ENCODE results near the gene LUC7L.

The LUC7L gene

DNA sequence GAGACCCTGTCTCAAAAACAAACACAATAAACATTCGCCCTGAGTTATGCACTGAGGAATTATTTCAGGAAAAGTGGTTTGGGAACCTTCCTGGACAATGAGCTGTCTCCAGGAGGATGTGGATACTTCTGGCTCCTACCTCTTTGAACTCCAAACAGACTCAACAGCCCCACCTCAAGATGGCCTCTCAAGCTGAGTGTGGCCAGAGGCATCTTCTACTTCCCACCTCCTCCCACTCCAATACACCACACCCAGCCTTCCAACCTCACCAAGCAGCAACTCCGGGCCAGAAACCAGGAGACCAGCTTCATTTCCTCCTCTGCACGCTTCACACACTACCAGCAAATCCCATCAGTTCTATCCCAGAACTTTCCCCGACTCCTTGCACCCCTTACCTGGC is 37.4 kb downstream of the LUC7L start:
- Histone ChIP-seq H2BK5ac (ENCODE audit: low read depth, low read length, poor library complexity, severe bottlenecking) (no peak overlapping the region), H4K8ac (ENCODE audit: low read length) (no peak overlapping the region), H3K9me3 (ENCODE audit: control insufficient read depth, low read length) (no peaks in the 10 kb centered on the region), H2BK15ac (ENCODE audit: low read depth, poor library complexity, severe bottlenecking) (no peak overlapping the region), H3K4me3 (ENCODE audit: insufficient read depth in 1 of 2, low read depth in 1 of 2, low read length in 2 of 2) (no peak overlapping the region), H2AFZ (ENCODE audit: low read depth, low read length) (no peak overlapping the region), H3K79me1 (replicated peaks; ENCODE audit: low read length, poor library complexity, severe bottlenecking) (peaks cover 42% of the 10 kb centered on the region), H3K14ac (ENCODE audit: low read length in 2 of 2) (no peak overlapping the region), H3K4me1 (ENCODE audit: control insufficient read depth, insufficient read depth, low read depth, low read length) (no peaks in the 10 kb centered on the region), H3K27ac (ENCODE audit: low read length, poor library complexity, severe bottlenecking) (no peak overlapping the region), H3K4ac (ENCODE audit: low read depth in 1 of 2, low read length in 2 of 2) (no peak overlapping the region), H2AK5ac (ENCODE audit: low read length, severe bottlenecking) (no peak overlapping the region), H2BK12ac (ENCODE audit: low read length in 2 of 2) (no peak overlapping the region), H3K27me3 (ENCODE audit: control insufficient read depth in 1 of 2, insufficient read depth in 1 of 2, low read length in 2 of 2) (no peaks in the 10 kb centered on the region), H4K91ac (ENCODE audit: low read length) (no peak overlapping the region), H3K23ac (ENCODE audit: low read length in 2 of 2) (no peak overlapping the region), H2BK120ac (ENCODE audit: low read depth, low read length) (no peak overlapping the region), H3K9ac (ENCODE audit: low read length) (no peak overlapping the region), H3K36me3 (ENCODE audit: control insufficient read depth in 1 of 2, insufficient read depth in 2 of 2, low read depth in 1 of 2, low read length in 2 of 2) (peaks cover 90 to 91% of the 10 kb centered on the region in 2 experiments), H3K18ac (ENCODE audit: low read depth in 1 of 2, low read length in 2 of 2) (no peak overlapping the region), H3K4me2 (ENCODE audit: low read length, poor library complexity, severe bottlenecking) (no peak overlapping the region)
- no peak for DNase-seq
- WGBS = 97% methylated on average over 3 of the region's 4 CpGs

DNA sequence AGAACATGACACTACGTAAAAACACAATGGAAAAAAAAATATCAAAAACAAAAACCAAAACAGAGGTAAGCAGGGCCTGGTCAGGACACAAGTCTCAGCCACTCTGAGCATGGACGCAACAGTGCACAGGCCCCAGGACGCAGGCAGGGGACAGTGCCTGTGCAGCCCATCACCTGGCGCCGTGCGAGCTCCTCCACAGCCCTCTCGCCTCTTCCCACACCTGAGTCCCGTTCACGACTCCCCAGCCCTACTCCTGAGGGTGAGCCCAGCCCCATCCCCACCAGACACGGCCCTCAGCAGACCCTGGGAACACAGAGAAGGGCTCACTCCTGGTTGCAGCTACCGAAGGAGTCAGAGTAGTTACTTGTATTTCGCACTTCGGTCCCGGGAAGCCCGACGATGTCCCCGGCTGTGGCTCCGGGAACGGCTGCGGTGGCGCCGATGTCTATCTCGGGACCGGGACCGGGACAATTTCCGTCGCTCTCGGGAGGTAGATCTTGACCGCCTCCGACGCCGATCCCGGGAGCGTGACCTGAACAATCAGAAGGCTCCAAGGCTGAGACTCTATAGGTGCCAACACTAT is 39.6 kb downstream of the LUC7L start:
- no peak overlapping the region for H2BK12ac ChIP-seq (ENCODE audit: low read length in 2 of 2)
- H3K4ac ChIP-seq (ENCODE audit: low read depth in 1 of 2, low read length in 2 of 2) = no peak overlapping the region
- DNase-seq = no peak
- H3K36me3 ChIP-seq (ENCODE audit: control insufficient read depth in 1 of 2, insufficient read depth in 2 of 2, low read depth in 1 of 2, low read length in 2 of 2) = peaks cover 77 to 85% of the 10 kb centered on the region in 2 experiments
- H3K79me1 ChIP-seq (replicated peaks; ENCODE audit: low read length, poor library complexity, severe bottlenecking) = peaks cover 34% of the 10 kb centered on the region
- no peak overlapping the region for H3K23ac ChIP-seq (ENCODE audit: low read length in 2 of 2)
- H3K4me1 ChIP-seq (ENCODE audit: control insufficient read depth, insufficient read depth, low read depth, low read length) = no peaks in the 10 kb centered on the region
- H3K14ac ChIP-seq (ENCODE audit: low read length in 2 of 2) = no peak overlapping the region
- H3K18ac ChIP-seq (ENCODE audit: low read depth in 1 of 2, low read length in 2 of 2) = no peak overlapping the region
- no peak overlapping the region for H3K4me3 ChIP-seq (ENCODE audit: insufficient read depth in 1 of 2, low read depth in 1 of 2, low read length in 2 of 2)
- no peak overlapping the region for H2AFZ ChIP-seq (ENCODE audit: low read depth, low read length)
- H3K9ac ChIP-seq (ENCODE audit: low read length) = no peak overlapping the region
- H2BK5ac ChIP-seq (ENCODE audit: low read depth, low read length, poor library complexity, severe bottlenecking) = no peak overlapping the region
- H3K27me3 ChIP-seq (ENCODE audit: control insufficient read depth in 1 of 2, insufficient read depth in 1 of 2, low read length in 2 of 2) = no peaks in the 10 kb centered on the region
- no peak overlapping the region for H4K8ac ChIP-seq (ENCODE audit: low read length)
- H2BK15ac ChIP-seq (ENCODE audit: low read depth, poor library complexity, severe bottlenecking) = no peak overlapping the region
- H4K91ac ChIP-seq (ENCODE audit: low read length) = no peak overlapping the region
- H2AK5ac ChIP-seq (ENCODE audit: low read length, severe bottlenecking) = no peak overlapping the region
- no peak overlapping the region for H3K27ac ChIP-seq (ENCODE audit: low read length, poor library complexity, severe bottlenecking)
- no peak overlapping the region for H2BK120ac ChIP-seq (ENCODE audit: low read depth, low read length)
- H3K9me3 ChIP-seq (ENCODE audit: control insufficient read depth, low read length) = no peaks in the 10 kb centered on the region
- 98% methylated on average over 34 of the region's 34 CpGs for WGBS
- no peak overlapping the region for H3K4me2 ChIP-seq (ENCODE audit: low read length, poor library complexity, severe bottlenecking)

DNA sequence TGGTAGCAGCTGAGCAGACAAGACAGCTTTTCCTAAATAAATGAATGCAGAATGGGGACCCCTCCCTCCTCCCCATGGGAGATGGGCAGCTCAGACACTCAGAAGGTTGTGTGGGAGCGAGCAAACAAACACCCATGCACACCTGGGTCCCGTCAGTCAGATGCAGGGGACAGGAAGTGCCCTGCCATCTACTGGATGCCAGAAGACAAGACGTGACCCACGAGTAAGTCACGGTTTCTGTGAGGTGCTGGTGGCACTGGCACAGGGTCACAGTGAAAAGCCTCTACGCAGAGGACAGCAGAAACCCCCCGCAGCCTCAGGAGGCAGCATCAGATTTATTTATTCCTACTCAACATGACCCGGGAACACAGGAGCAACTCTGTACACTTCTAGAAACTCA is 40.6 kb downstream of the LUC7L start:
- H4K91ac ChIP-seq (ENCODE audit: low read length) = no peak overlapping the region
- H3K4me1 ChIP-seq (ENCODE audit: control insufficient read depth, insufficient read depth, low read depth, low read length) = no peaks in the 10 kb centered on the region
- no peaks in the 10 kb centered on the region for H3K9me3 ChIP-seq (ENCODE audit: control insufficient read depth, low read length)
- H3K4me3 ChIP-seq (ENCODE audit: insufficient read depth in 1 of 2, low read depth in 1 of 2, low read length in 2 of 2) = no peak overlapping the region
- WGBS = 93% methylated on average over 6 of the region's 8 CpGs
- H2BK5ac ChIP-seq (ENCODE audit: low read depth, low read length, poor library complexity, severe bottlenecking) = no peak overlapping the region
- no peaks in the 10 kb centered on the region for H3K27me3 ChIP-seq (ENCODE audit: control insufficient read depth in 1 of 2, insufficient read depth in 1 of 2, low read length in 2 of 2)
- H2AK5ac ChIP-seq (ENCODE audit: low read length, severe bottlenecking) = no peak overlapping the region
- no peak overlapping the region for H2BK15ac ChIP-seq (ENCODE audit: low read depth, poor library complexity, severe bottlenecking)
- peaks cover 28% of the 10 kb centered on the region for H3K79me1 ChIP-seq (replicated peaks; ENCODE audit: low read length, poor library complexity, severe bottlenecking)
- peaks cover 73 to 84% of the 10 kb centered on the region in 2 experiments for H3K36me3 ChIP-seq (ENCODE audit: control insufficient read depth in 1 of 2, insufficient read depth in 2 of 2, low read depth in 1 of 2, low read length in 2 of 2)
- no peak overlapping the region for H4K8ac ChIP-seq (ENCODE audit: low read length)
- H3K9ac ChIP-seq (ENCODE audit: low read length) = no peak overlapping the region
- H3K18ac ChIP-seq (ENCODE audit: low read depth in 1 of 2, low read length in 2 of 2) = no peak overlapping the region
- no peak for DNase-seq
- no peak overlapping the region for H3K4ac ChIP-seq (ENCODE audit: low read depth in 1 of 2, low read length in 2 of 2)
- H3K14ac ChIP-seq (ENCODE audit: low read length in 2 of 2) = no peak overlapping the region
- no peak overlapping the region for H2BK12ac ChIP-seq (ENCODE audit: low read length in 2 of 2)
- no peak overlapping the region for H2BK120ac ChIP-seq (ENCODE audit: low read depth, low read length)
- no peak overlapping the region for H3K27ac ChIP-seq (ENCODE audit: low read length, poor library complexity, severe bottlenecking)
- H2AFZ ChIP-seq (ENCODE audit: low read depth, low read length) = no peak overlapping the region
- H3K4me2 ChIP-seq (ENCODE audit: low read length, poor library complexity, severe bottlenecking) = no peak overlapping the region
- no peak overlapping the region for H3K23ac ChIP-seq (ENCODE audit: low read length in 2 of 2)

DNA sequence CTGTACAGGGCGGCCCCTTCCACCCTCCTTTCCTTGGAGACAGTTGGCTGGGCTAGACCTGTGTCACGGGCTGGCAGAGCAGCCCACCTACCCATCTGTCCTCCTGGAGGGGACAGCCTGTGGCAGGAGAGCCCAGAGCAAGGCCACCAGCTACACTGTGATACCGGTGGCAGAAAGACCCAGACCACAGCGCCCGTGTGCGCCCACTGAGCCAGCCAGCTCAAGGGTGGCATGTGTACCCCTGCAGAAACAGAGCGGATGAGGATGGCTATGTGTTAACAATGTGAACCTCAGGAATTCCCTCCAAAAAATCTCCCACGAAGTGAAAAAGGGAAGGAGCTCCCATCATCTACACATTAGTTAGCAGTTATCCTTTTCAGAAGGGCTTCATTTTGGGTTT is 41.9 kb downstream of the LUC7L start:
- Histone ChIP-seq H3K9ac (ENCODE audit: low read length) (no peak overlapping the region), H2BK120ac (ENCODE audit: low read depth, low read length) (no peak overlapping the region), H2AK5ac (ENCODE audit: low read length, severe bottlenecking) (no peak overlapping the region), H3K14ac (ENCODE audit: low read length in 2 of 2) (no peak overlapping the region), H2BK12ac (ENCODE audit: low read length in 2 of 2) (no peak overlapping the region), H3K4ac (ENCODE audit: low read depth in 1 of 2, low read length in 2 of 2) (no peak overlapping the region), H3K27ac (ENCODE audit: low read length, poor library complexity, severe bottlenecking) (no peak overlapping the region), H3K27me3 (ENCODE audit: control insufficient read depth in 1 of 2, insufficient read depth in 1 of 2, low read length in 2 of 2) (no peaks in the 10 kb centered on the region), H4K8ac (ENCODE audit: low read length) (no peak overlapping the region), H3K4me1 (ENCODE audit: control insufficient read depth, insufficient read depth, low read depth, low read length) (no peaks in the 10 kb centered on the region), H3K36me3 (ENCODE audit: control insufficient read depth in 1 of 2, insufficient read depth in 2 of 2, low read depth in 1 of 2, low read length in 2 of 2) (peaks cover 61 to 80% of the 10 kb centered on the region in 2 experiments), H3K79me1 (replicated peaks; ENCODE audit: low read length, poor library complexity, severe bottlenecking) (peaks cover 24% of the 10 kb centered on the region), H3K9me3 (ENCODE audit: control insufficient read depth, low read length) (no peaks in the 10 kb centered on the region), H2AFZ (ENCODE audit: low read depth, low read length) (no peak overlapping the region), H3K23ac (ENCODE audit: low read length in 2 of 2) (no peak overlapping the region), H2BK15ac (ENCODE audit: low read depth, poor library complexity, severe bottlenecking) (no peak overlapping the region), H4K91ac (ENCODE audit: low read length) (no peak overlapping the region), H3K4me2 (ENCODE audit: low read length, poor library complexity, severe bottlenecking) (no peak overlapping the region), H3K18ac (ENCODE audit: low read depth in 1 of 2, low read length in 2 of 2) (no peak overlapping the region), H3K4me3 (ENCODE audit: insufficient read depth in 1 of 2, low read depth in 1 of 2, low read length in 2 of 2) (no peak overlapping the region), H2BK5ac (ENCODE audit: low read depth, low read length, poor library complexity, severe bottlenecking) (no peak overlapping the region)
- WGBS = over 99% methylated on average over 8 of the region's 8 CpGs
- no peak for DNase-seq

All from mesenchymal stem cell (in vitro differentiated cells and primary cell).